Spleen (tissue), 11 donors: Measurements from ENCODE around the gene MAN2B1. TPM values are rescaled to one million over a fixed set of nuclear protein-coding genes. Genes with fewer than 3 reads are reported as not detected.

Experiments
- DNase-seq: peaks from one replicate; pipeline ENCODE4 v3.0.0-alpha.2; 2020
- H3K27ac ChIP-seq, 8 donors: fragments of 200-600 bp; sonication (generic) in 7 of 8; 1 replicate in 4 of 8; 2 replicates in 4 of 8; pipeline versions ENCODE4 v1.5.0 to v1.8.0; 2016 to 2021; ENCODE audit warnings: inconsistent platforms in 4 of 8, mild to moderate bottlenecking in 4 of 8, moderate library complexity in 1 of 8
- H3K27me3 ChIP-seq, 7 donors: fragments of 200-600 bp; sonication (generic) in 6 of 7; replicated peaks in 1 of 7; 1 replicate in 4 of 7; 2 replicates in 3 of 7; pipeline versions ENCODE4 v1.5.0 to v1.8.0; 2016 to 2021; ENCODE audit warnings: inconsistent platforms in 3 of 7, mild to moderate bottlenecking in 1 of 7
- H3K36me3 ChIP-seq, 6 donors: fragments of 200-600 bp; sonication (generic) in 5 of 6; 1 replicate in 4 of 6; 2 replicates in 2 of 6; pipeline versions ENCODE4 v1.5.0 to v1.8.0; 2016 to 2021; ENCODE audit warnings: inconsistent platforms in 2 of 6
- H3K4me1 ChIP-seq, 6 donors: fragments of 200-600 bp; sonication (generic) in 5 of 6; 1 replicate in 3 of 6; 2 replicates in 3 of 6; pipeline versions ENCODE4 v1.5.0 to v1.8.0; 2016 to 2021; ENCODE audit warnings: inconsistent platforms in 3 of 6
- H3K4me3 ChIP-seq, 8 donors: fragments of 200-600 bp; sonication (generic) in 7 of 8; 1 replicate in 4 of 8; 2 replicates in 4 of 8; pipeline versions ENCODE4 v1.5.0 to v1.8.0; 2016 to 2021; ENCODE audit warnings: inconsistent platforms in 4 of 8, mild to moderate bottlenecking in 4 of 8, moderate library complexity in 2 of 8
- H3K9me3 ChIP-seq, 8 donors: fragments of 200-600 bp; sonication (generic) in 7 of 8; 1 replicate in 4 of 8; 2 replicates in 4 of 8; pipeline versions ENCODE4 v1.5.0 to v1.8.0; 2016 to 2021; ENCODE audit warnings: inconsistent platforms in 4 of 8
- CTCF ChIP-seq, 11 experiments: fragments of 200-600 bp in 7 of 11; fragments of 450-650 bp in 4 of 11; sonication (generic) in 4 of 11; IDR thresholded peaks in 8 of 11; conservative IDR thresholded peaks in 3 of 11; 1 replicate in 7 of 11; 2 replicates in 4 of 11; pipeline versions ENCODE4 v1.4.0 to v1.8.0; 2016 to 2021; ENCODE audit warnings: antibody characterized with exemption in 11 of 11, inconsistent platforms in 4 of 11, mild to moderate bottlenecking in 1 of 11
- POLR2A ChIP-seq, 3 donors: fragments of 450-650 bp; IDR thresholded peaks; one replicate each; pipeline ENCODE4 v1.5.1; 2017; ENCODE audit warnings: antibody characterized with exemption in 3 of 3, mild to moderate bottlenecking in 1 of 3
- POLR2AphosphoS5 ChIP-seq, 3 donors: sonication (generic); formaldehyde crosslinking; IDR thresholded peaks; one replicate each; pipeline ENCODE4 v1.5.1; 2017; ENCODE audit warnings: antibody characterized with exemption in 3 of 3
- WGBS, 5 donors: extraction: QIAGEN DNeasy Blood & Tissue Kit in 3 of 5; methylation state at CpG; one replicate each; pipeline versions ENCODE4 v1.1.5 to v1.1.7; 2013 to 2018; 5-methylcytosine and 5-hydroxymethylcytosine counted together
- intact Hi-C: fragments of 100-400 bp; cut with DNase I; formaldehyde crosslinking; loops from one replicate; pipeline ENCODE4 v1.15.0; 2023; ENCODE audit warnings: low total_unique reads
- polyA plus RNA-seq, 3 donors: library from polyadenylated mRNA; stranded (reverse); fragments of 200-250 nt; gene quantifications; one replicate each; pipeline ENCODE4 v1.2.1, GENCODE V29; 2013
- total RNA-seq, 7 donors: library from RNA; depleted of rRNA in 3 of 7; stranded (reverse); fragments of >200 nt in 3 of 7; fragmentation: NEBNext Ultra II Directional in 4 of 7; extraction: Animal tissue kit (Norgen Biotek cat#: 25700) in 4 of 7; gene quantifications; one replicate each; pipeline versions ENCODE4 v1.1.0 to v1.2.1, GENCODE V29; 2016 to 2021
- donor health status: healthy with polysubstance abuse.
- donor health status: DM: no; HTN: no; CAD: no; lungs with moderate emphysema.
- donor health status: DM: no; HTN: no; CAD: no.
- donor health status: Bipolar disorder and iron deficiency.
- donor health status: healthy.
- donor health status: DM: no; HTN: no; CAD: no.
- donor health status: DM: yes; HTN: yes; CAD: no.

MAN2B1 gene
- total and polyA plus RNA-seq, 10 donors: 50.6 to 288 (median 190) TPM

- no peak overlapping the region for H3K27ac ChIP-seq
- intact Hi-C loops: no loop called here
- peaks cover 0 to 21% (median 4%) of the 10 kb centered on the region in 6 donors for H3K36me3 ChIP-seq
- TF ChIP-seq POLR2A (IDR thresholded peaks at IDR 0.05) (no peak), POLR2AphosphoS5 (IDR thresholded peaks at IDR 0.05) (no peak), CTCF (IDR thresholded peaks at IDR 0.05 in 8 of 11, conservative IDR thresholded peaks at IDR 0.05 in 3 of 11) (no peak)
- H3K9me3 ChIP-seq: no peaks in the 10 kb centered on the region
- H3K4me1 ChIP-seq: peaks cover 8 to 38% (median 22%) of the 10 kb centered on the region in 6 donors
- peak overlapping the region; percentile 87 to 100 (median 97) for H3K4me3 ChIP-seq
- no peak for DNase-seq
- no peaks in the 10 kb centered on the region for H3K27me3 ChIP-seq
- WGBS, 5 donors: 83 to 96% (median 89%) methylated on average over 1 of the region's 1 CpG
These were observed 29.0 kb upstream of the MAN2B1 start for GRCh38 chr19:12695514-12695913.

GRCh38 chr19:12695096-12695495 lies 28.6 kb upstream of the MAN2B1 start:
- no peaks in the 10 kb centered on the region for H3K9me3 ChIP-seq
- TF ChIP-seq POLR2AphosphoS5 (IDR thresholded peaks at IDR 0.05): no peak
- no peak for TF ChIP-seq POLR2A (IDR thresholded peaks at IDR 0.05)
- no peak overlapping the region for H3K27ac ChIP-seq
- peaks cover 0 to 16% (median under 1%) of the 10 kb centered on the region in 6 donors for H3K36me3 ChIP-seq
- H3K4me3 ChIP-seq: peak overlapping the region in 1 of 8 donors; percentile 100
- H3K4me1 ChIP-seq: peaks cover 8 to 38% (median 22%) of the 10 kb centered on the region in 6 donors
- intact Hi-C loops: no loop called here
- 60 to 86% (median 72%) methylated on average over 1 to 2 of the region's 2 CpGs for WGBS, 5 donors
- no peak for DNase-seq
- no peaks in the 10 kb centered on the region for H3K27me3 ChIP-seq

GRCh38 chr19:12694641-12695040 lies 28.1 kb upstream of the MAN2B1 start:
- peaks cover 0 to 12% (median 0%) of the 10 kb centered on the region in 6 donors for H3K36me3 ChIP-seq
- no peak for DNase-seq
- H3K27ac ChIP-seq: no peak overlapping the region
- H3K27me3 ChIP-seq: no peaks in the 10 kb centered on the region
- H3K4me3 ChIP-seq: no peak overlapping the region
- peaks cover 8 to 38% (median 22%) of the 10 kb centered on the region in 6 donors for H3K4me1 ChIP-seq
- TF ChIP-seq CTCF (IDR thresholded peaks at IDR 0.05 in 8 of 11, conservative IDR thresholded peaks at IDR 0.05 in 3 of 11) (no peak), POLR2AphosphoS5 (IDR thresholded peaks at IDR 0.05) (no peak), POLR2A (IDR thresholded peaks at IDR 0.05) (no peak)
- 89 to 95% (median 92%) methylated on average over 14 to 16 of the region's 16 CpGs for WGBS, 5 donors
- H3K9me3 ChIP-seq: no peaks in the 10 kb centered on the region
- intact Hi-C loops: no loop called here

- intact Hi-C loops: no loop called here
- no peak for TF ChIP-seq CTCF (IDR thresholded peaks at IDR 0.05 in 8 of 11, conservative IDR thresholded peaks at IDR 0.05 in 3 of 11)
- no peak for TF ChIP-seq POLR2A (IDR thresholded peaks at IDR 0.05)
- no peak for TF ChIP-seq POLR2AphosphoS5 (IDR thresholded peaks at IDR 0.05)
- H3K4me3 ChIP-seq: no peak overlapping the region
- H3K27me3 ChIP-seq: no peaks in the 10 kb centered on the region
- H3K9me3 ChIP-seq: no peaks in the 10 kb centered on the region
- no peak overlapping the region for H3K27ac ChIP-seq
- H3K36me3 ChIP-seq: peaks cover 0 to 6% (median 0%) of the 10 kb centered on the region in 6 donors
- peaks cover 8 to 31% (median 22%) of the 10 kb centered on the region in 6 donors for H3K4me1 ChIP-seq
- 88 to 92% (median 89%) methylated on average over 4 to 5 of the region's 5 CpGs for WGBS, 5 donors
- no peak for DNase-seq
These were observed 26.4 kb upstream of the MAN2B1 start for GRCh38 chr19:12692960-12693359.
